H9 (cell line): ENCODE measurements around the gene RASGRF2. TPM values are rescaled to one million over a fixed set of nuclear protein-coding genes. Genes with fewer than 3 reads are reported as not detected.

ENCODE experiments used
- DNase-seq: peaks from one replicate; pipeline ENCODE4 v3.0.0-alpha.2; 2017
- H2AFZ ChIP-seq: one replicate; pipeline ENCODE4 v1.6.1; 2013; ENCODE audit warnings: mild to moderate bottlenecking, low read length, control low read depth, moderate library complexity
- H2AK5ac ChIP-seq: 2 replicates; pipeline ENCODE4 v1.6.1; 2013; ENCODE audit warnings: low read length, control low read depth, mixed read lengths; ENCODE audit not compliant: insufficient read length
- H2BK120ac ChIP-seq: one replicate; pipeline ENCODE4 v1.6.1; 2013; ENCODE audit warnings: low read depth, mild to moderate bottlenecking, low read length, control low read depth, inconsistent platforms; ENCODE audit not compliant: poor library complexity, severe bottlenecking
- H2BK12ac ChIP-seq: 2 replicates; pipeline ENCODE4 v1.6.1; 2013; ENCODE audit warnings: low read length, control low read depth, mixed read lengths, low read depth; ENCODE audit not compliant: insufficient read length
- H2BK15ac ChIP-seq: 2 replicates; pipeline ENCODE4 v1.6.1; 2013; ENCODE audit warnings: low read depth, low read length, control low read depth
- H2BK20ac ChIP-seq: one replicate; pipeline ENCODE4 v1.6.1; 2013; ENCODE audit warnings: low read depth, mild to moderate bottlenecking, low read length, control low read depth, inconsistent platforms; ENCODE audit not compliant: poor library complexity, severe bottlenecking
- H2BK5ac ChIP-seq: 2 replicates; pipeline ENCODE4 v1.6.1; 2013; ENCODE audit warnings: low read length, control low read depth, mixed read lengths; ENCODE audit not compliant: insufficient read length
- H3K14ac ChIP-seq: 2 replicates; pipeline ENCODE4 v1.6.1; 2013; ENCODE audit warnings: low read length, control low read depth; ENCODE audit not compliant: insufficient read depth
- H3K18ac ChIP-seq: 2 replicates; pipeline ENCODE4 v1.6.1; 2013; ENCODE audit warnings: low read depth, mild to moderate bottlenecking, mixed read lengths, low read length, control low read depth; ENCODE audit not compliant: insufficient read length
- H3K23ac ChIP-seq: 2 replicates; pipeline ENCODE4 v1.6.1; 2013; ENCODE audit warnings: low read length, control low read depth, mixed read lengths, low read depth; ENCODE audit not compliant: insufficient read length
- H3K23me2 ChIP-seq: 2 replicates; pipeline ENCODE4 v1.6.1; 2013; ENCODE audit warnings: low read depth, mild to moderate bottlenecking, mixed read lengths, low read length, control low read depth; ENCODE audit not compliant: insufficient read length, poor library complexity, severe bottlenecking
- H3K27ac ChIP-seq: 2 replicates; pipeline ENCODE4 v1.5.1; 2013; ENCODE audit warnings: low read length, control low read depth, mixed read lengths, low read depth; ENCODE audit not compliant: insufficient read length
- H3K27me3 ChIP-seq: 2 replicates; pipeline ENCODE4 v1.6.1; 2013; ENCODE audit warnings: low read length, control low read depth, inconsistent platforms; ENCODE audit not compliant: insufficient read depth
- H3K4ac ChIP-seq: 2 replicates; pipeline ENCODE4 v1.6.1; 2013; ENCODE audit warnings: low read depth, mild to moderate bottlenecking, control low read depth, inconsistent platforms, low read length, moderate library complexity
- H3K4me1 ChIP-seq: 2 replicates; pipeline ENCODE4 v1.6.1; 2013; ENCODE audit warnings: low read length, control low read depth, inconsistent platforms; ENCODE audit not compliant: insufficient read depth
- H3K4me2 ChIP-seq: 2 replicates; pipeline ENCODE4 v1.6.1; 2013; ENCODE audit warnings: low read length, control low read depth, mixed read lengths; ENCODE audit not compliant: insufficient read length, insufficient read depth
- H3K56ac ChIP-seq: 2 replicates; pipeline ENCODE4 v1.6.1; 2013; ENCODE audit warnings: low read depth, mild to moderate bottlenecking, mixed read lengths, low read length, control low read depth; ENCODE audit not compliant: insufficient read length
- H3K79me1 ChIP-seq: 2 replicates; pipeline ENCODE4 v1.6.1; 2013; ENCODE audit warnings: low read depth, mild to moderate bottlenecking, moderate library complexity, low read length, control low read depth, inconsistent platforms; ENCODE audit not compliant: insufficient read depth, poor library complexity, severe bottlenecking
- H3K79me2 ChIP-seq: 2 replicates; pipeline ENCODE4 v1.6.1; 2013; ENCODE audit warnings: low read length, control low read depth, inconsistent platforms; ENCODE audit not compliant: insufficient read depth
- H3K9ac ChIP-seq: 2 replicates; pipeline ENCODE4 v1.6.1; 2013; ENCODE audit warnings: low read length, control low read depth, mixed read lengths; ENCODE audit not compliant: insufficient read length; ENCODE audit errors: extremely low read depth
- H3K9me3 ChIP-seq: one replicate; pipeline ENCODE4 v1.6.1; 2013; ENCODE audit warnings: low read depth, low read length, inconsistent platforms; ENCODE audit not compliant: control insufficient read depth
- H3T11ph ChIP-seq: one replicate; pipeline ENCODE4 v1.6.1; 2013; ENCODE audit warnings: mild to moderate bottlenecking, low read length, control low read depth, inconsistent platforms
- H4K20me1 ChIP-seq: one replicate; pipeline ENCODE4 v1.6.1; 2013; ENCODE audit not compliant: control insufficient read depth, insufficient read length, insufficient read depth
- H4K5ac ChIP-seq: 2 replicates; pipeline ENCODE4 v1.6.1; 2013; ENCODE audit warnings: low read depth, mild to moderate bottlenecking, mixed read lengths, low read length, control low read depth; ENCODE audit not compliant: insufficient read length
- H4K8ac ChIP-seq: replicated peaks from 2 replicates; pipeline ENCODE4 v1.6.1; 2013; ENCODE audit warnings: low read length, control low read depth, mixed read lengths, low read depth; ENCODE audit not compliant: insufficient read length
- H4K91ac ChIP-seq: 2 replicates; pipeline ENCODE4 v1.6.1; 2013; ENCODE audit warnings: low read depth, mild to moderate bottlenecking, moderate library complexity, mixed read lengths, low read length, control low read depth; ENCODE audit not compliant: insufficient read length
- H3K27ac Mint-ChIP-seq, 3 experiments: 2 replicates in 2 of 3; 3 replicates in 1 of 3; pipeline ENCODE4 v1.8.0; 2020 to 2021; ENCODE audit warnings: mixed read lengths in 3 of 3, mild to moderate bottlenecking in 1 of 3, moderate library complexity in 1 of 3
- H3K27me3 Mint-ChIP-seq: 2 replicates; pipeline ENCODE4 v1.8.0; 2021; ENCODE audit warnings: low read depth, mild to moderate bottlenecking, moderate library complexity, mixed read lengths
- H3K36me3 Mint-ChIP-seq, 3 experiments: 2 replicates in 2 of 3; 3 replicates in 1 of 3; pipeline ENCODE4 v1.8.0; 2020 to 2021; ENCODE audit warnings: low read depth in 3 of 3, mixed read lengths in 3 of 3; ENCODE audit not compliant: insufficient read depth in 1 of 3
- H3K4me1 Mint-ChIP-seq, 2 experiments: 2 replicates each; pipeline ENCODE4 v1.8.0; 2020; ENCODE audit warnings: mixed read lengths in 2 of 2
- H3K4me3 Mint-ChIP-seq, 2 experiments: 2 replicates in 1 of 2; 3 replicates in 1 of 2; pipeline ENCODE4 v1.8.0; 2020 to 2021; ENCODE audit warnings: mild to moderate bottlenecking in 2 of 2, mixed read lengths in 2 of 2, moderate library complexity in 1 of 2
- H3K9me3 Mint-ChIP-seq, 2 experiments: 2 replicates in 1 of 2; 3 replicates in 1 of 2; pipeline ENCODE4 v1.8.0; 2020; ENCODE audit warnings: mild to moderate bottlenecking in 2 of 2, mixed read lengths in 2 of 2, moderate library complexity in 1 of 2
- WGBS: extraction: QIAGEN DNeasy Blood & Tissue Kit; methylation state at CpG from one replicate; pipeline ENCODE4 v1.1.7; 2013; ENCODE audit warnings: missing lambda C conversion rate, low lambda C conversion rate, mixed read lengths; ENCODE audit not compliant: insufficient read length; ENCODE audit errors: extremely low coverage; 5-methylcytosine and 5-hydroxymethylcytosine counted together
- total RNA-seq: library from RNA; stranded (reverse); gene quantifications from 2 replicates; pipeline ENCODE4 v1.2.1, GENCODE V29; 2021
- TF ChIP-seq, protein P1 (sequence below): fragments of 200-600 bp; sonication (generic); conservative IDR thresholded peaks from 3 replicates; pipeline ENCODE4 v1.8.0; 2021; ENCODE audit warnings: antibody characterized with exemption, mild to moderate bottlenecking

RASGRF2 gene
- total RNA-seq, 1 experiment from 2014 or later: 13.5 TPM

DNA sequence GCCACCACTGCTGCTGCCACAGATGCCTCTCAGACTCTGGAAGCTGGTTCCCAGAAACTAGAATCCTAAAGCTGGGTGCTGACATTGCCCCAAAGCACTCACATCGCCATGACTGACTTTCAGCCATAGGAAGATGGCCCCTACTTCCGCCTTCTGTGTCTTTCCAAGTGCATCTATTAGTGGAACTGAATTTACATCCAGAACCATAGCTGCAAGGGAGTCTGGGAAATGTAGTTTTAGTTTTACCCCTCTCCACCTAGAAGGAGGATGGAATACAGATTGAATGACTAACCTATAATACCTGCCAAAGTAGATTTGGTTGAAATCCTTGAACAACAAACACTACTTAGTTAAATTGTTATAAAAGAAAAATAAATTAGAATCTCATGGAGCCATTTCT lies 118.8 kb downstream of the RASGRF2 start:
- no peaks in the 10 kb centered on the region for H3K27me3 Mint-ChIP-seq
- TF ChIP-seq, protein P1, sequence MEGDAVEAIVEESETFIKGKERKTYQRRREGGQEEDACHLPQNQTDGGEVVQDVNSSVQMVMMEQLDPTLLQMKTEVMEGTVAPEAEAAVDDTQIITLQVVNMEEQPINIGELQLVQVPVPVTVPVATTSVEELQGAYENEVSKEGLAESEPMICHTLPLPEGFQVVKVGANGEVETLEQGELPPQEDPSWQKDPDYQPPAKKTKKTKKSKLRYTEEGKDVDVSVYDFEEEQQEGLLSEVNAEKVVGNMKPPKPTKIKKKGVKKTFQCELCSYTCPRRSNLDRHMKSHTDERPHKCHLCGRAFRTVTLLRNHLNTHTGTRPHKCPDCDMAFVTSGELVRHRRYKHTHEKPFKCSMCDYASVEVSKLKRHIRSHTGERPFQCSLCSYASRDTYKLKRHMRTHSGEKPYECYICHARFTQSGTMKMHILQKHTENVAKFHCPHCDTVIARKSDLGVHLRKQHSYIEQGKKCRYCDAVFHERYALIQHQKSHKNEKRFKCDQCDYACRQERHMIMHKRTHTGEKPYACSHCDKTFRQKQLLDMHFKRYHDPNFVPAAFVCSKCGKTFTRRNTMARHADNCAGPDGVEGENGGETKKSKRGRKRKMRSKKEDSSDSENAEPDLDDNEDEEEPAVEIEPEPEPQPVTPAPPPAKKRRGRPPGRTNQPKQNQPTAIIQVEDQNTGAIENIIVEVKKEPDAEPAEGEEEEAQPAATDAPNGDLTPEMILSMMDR: no peak
- WGBS: no CpG with 5 or more reads among the region's 2 CpGs

More for the DNA sequence above, 118.8 kb downstream of the RASGRF2 start:
- Histone ChIP-seq H3T11ph (no peak overlapping the region), H3K23me2 (no peaks in the 10 kb centered on the region), H3K79me2 (no peaks in the 10 kb centered on the region), H3K23ac (no peak overlapping the region), H4K91ac (no peak overlapping the region), H3K27me3 (no peaks in the 10 kb centered on the region), H2BK15ac (no peak overlapping the region), H4K20me1 (no peaks in the 10 kb centered on the region), H2BK5ac (no peak overlapping the region), H2BK12ac (no peak overlapping the region), H3K9ac (no peak overlapping the region), H3K27ac (no peak overlapping the region), H3K4me2 (no peak overlapping the region), H4K8ac (no peak overlapping the region), H3K79me1 (no peaks in the 10 kb centered on the region), H2AK5ac (no peak overlapping the region), H3K18ac (no peak overlapping the region), H2BK120ac (no peak overlapping the region), H3K9me3 (no peaks in the 10 kb centered on the region), H3K56ac (no peak overlapping the region), H3K14ac (no peak overlapping the region), H3K4me1 (no peaks in the 10 kb centered on the region), H3K4ac (no peak overlapping the region), H4K5ac (no peak overlapping the region), H2AFZ (no peak overlapping the region), H2BK20ac (no peak overlapping the region)
- Mint-ChIP-seq H3K36me3 (peaks cover 2 to 26% (median 10%) of the 10 kb centered on the region in 3 experiments; a peak in 5 of 7 replicates), H3K4me3 (no peak overlapping the region), H3K4me1 (no peaks in the 10 kb centered on the region), H3K9me3 (peaks cover 0 to 4% of the 10 kb centered on the region in 2 experiments; a peak in 3 of 5 replicates), H3K27ac (no peak overlapping the region)
- no peak for DNase-seq
